ENCODE measurements around the gene MREG.

- TF ChIP-seq EZH2 (IDR thresholded peaks at IDR 0.05; ENCODE audit: low read depth, unreplicated experiment) (no peak), EZH2phosphoT487 (IDR thresholded peaks at IDR 0.05; ENCODE audit: unreplicated experiment) (no peak), CTCF (conservative IDR thresholded peaks at IDR 0.05; ENCODE audit: low read depth in 2 of 2) (no peak), POLR2AphosphoS5 (IDR thresholded peaks at IDR 0.05; ENCODE audit: low read depth) (no peak)
Measured at GRCh38 chr2:216015722-216016464, 2.5 kb upstream of the MREG start.

All from GM23338 (cell line).